Loucy (cell line): Measurements from ENCODE around the gene TBX5.

ENCODE experiments used
- H2AFZ ChIP-seq: fragments of 200-600 bp; sonication (generic); 2 replicates; pipeline ENCODE4 v1.6.0; 2016; ENCODE audit warnings: antibody characterized with exemption, mild to moderate bottlenecking, low read length, moderate library complexity
- H3F3A ChIP-seq: fragments of 200-600 bp; 2 replicates; pipeline ENCODE4 v1.6.0; 2016; ENCODE audit warnings: antibody characterized with exemption, low read depth, mild to moderate bottlenecking
- H3K27me3 ChIP-seq: fragments of 200-600 bp; sonication (generic); 2 replicates; pipeline ENCODE4 v1.6.1; 2014; ENCODE audit warnings: low read length, mild to moderate bottlenecking; ENCODE audit not compliant: insufficient read depth, poor library complexity, severe bottlenecking
- H3K36me3 ChIP-seq: fragments of 200-600 bp; sonication (generic); 2 replicates; pipeline ENCODE4 v1.6.1; 2016; ENCODE audit warnings: low read length; ENCODE audit not compliant: insufficient read depth
- H3K4me1 ChIP-seq: fragments of 200-600 bp; sonication (generic); 2 replicates; pipeline ENCODE4 v1.5.1; 2014; ENCODE audit warnings: low read length, mild to moderate bottlenecking; ENCODE audit not compliant: insufficient read depth, poor library complexity, severe bottlenecking
- H3K4me2 ChIP-seq: fragments of 200-600 bp; sonication (generic); 2 replicates; pipeline ENCODE4 v1.6.0; 2014; ENCODE audit warnings: antibody characterized with exemption, low read length, low read depth, mild to moderate bottlenecking; ENCODE audit not compliant: poor library complexity, severe bottlenecking
- H3K4me3 ChIP-seq: fragments of 200-600 bp; sonication (generic); 2 replicates; pipeline ENCODE4 v1.5.1; 2014; ENCODE audit warnings: low read length, mild to moderate bottlenecking, mixed read lengths; ENCODE audit not compliant: poor library complexity, severe bottlenecking
- H3K79me2 ChIP-seq: fragments of 200-600 bp; sonication (generic); 2 replicates; pipeline ENCODE4 v1.6.1; 2014; ENCODE audit warnings: low read length; ENCODE audit not compliant: insufficient read depth
- H3K9ac ChIP-seq: fragments of 200-600 bp; sonication (generic); 2 replicates; pipeline ENCODE4 v1.6.0; 2014; ENCODE audit warnings: mild to moderate bottlenecking, low read depth, low read length, moderate library complexity; ENCODE audit not compliant: poor library complexity, severe bottlenecking
- H3K9me2 ChIP-seq: fragments of 200-600 bp; sonication (generic); replicated peaks from 2 replicates; pipeline ENCODE4 v1.6.1; 2016; ENCODE audit warnings: low read depth, low read length, mixed read lengths
- H3K9me3 ChIP-seq: fragments of 200-600 bp; sonication (generic); 2 replicates; pipeline ENCODE4 v1.6.1; 2014; ENCODE audit warnings: mild to moderate bottlenecking, antibody characterized with exemption, low read length, low read depth; ENCODE audit not compliant: insufficient read depth
- H4K20me1 ChIP-seq: fragments of 200-600 bp; sonication (generic); 2 replicates; pipeline ENCODE4 v1.6.0; 2014; ENCODE audit warnings: antibody characterized with exemption, low read length, mild to moderate bottlenecking; ENCODE audit not compliant: insufficient read depth, poor library complexity, severe bottlenecking
- EZH2phosphoT487 ChIP-seq: fragments of 200-600 bp; IDR thresholded peaks from 2 replicates; pipeline ENCODE4 v1.6.1; 2018; ENCODE audit warnings: antibody characterized with exemption, mild to moderate bottlenecking, moderate library complexity, borderline replicate concordance
- TF ChIP-seq, protein P1 (sequence below): fragments of 200-600 bp; sonication (generic); conservative IDR thresholded peaks from 2 replicates; pipeline ENCODE4 v1.5.1; 2014; ENCODE audit warnings: mild to moderate bottlenecking, antibody characterized with exemption, low read length

TBX5 gene

DNA sequence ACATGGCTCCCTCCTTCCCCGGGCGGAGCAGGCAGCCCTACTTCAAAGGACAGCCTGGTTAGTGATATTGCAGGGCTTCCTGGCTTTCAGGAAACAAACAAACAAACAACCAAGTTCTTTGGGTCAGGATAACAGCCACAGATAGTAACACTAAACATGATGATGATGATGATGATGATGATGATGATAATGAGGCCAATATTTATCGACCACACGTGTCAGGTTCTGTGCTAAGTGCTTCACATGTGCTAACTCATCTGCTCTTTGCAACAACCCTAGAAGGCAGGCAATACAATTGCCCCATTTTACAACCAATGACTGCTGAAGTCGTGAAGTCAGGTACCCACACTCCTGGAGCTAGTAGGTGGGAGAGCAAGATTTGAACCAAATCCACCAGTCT lies 44.1 kb upstream of the TBX5 start:
- Histone ChIP-seq H3K4me2 (no peak overlapping the region), H3K27me3 (no peaks in the 10 kb centered on the region)

DNA sequence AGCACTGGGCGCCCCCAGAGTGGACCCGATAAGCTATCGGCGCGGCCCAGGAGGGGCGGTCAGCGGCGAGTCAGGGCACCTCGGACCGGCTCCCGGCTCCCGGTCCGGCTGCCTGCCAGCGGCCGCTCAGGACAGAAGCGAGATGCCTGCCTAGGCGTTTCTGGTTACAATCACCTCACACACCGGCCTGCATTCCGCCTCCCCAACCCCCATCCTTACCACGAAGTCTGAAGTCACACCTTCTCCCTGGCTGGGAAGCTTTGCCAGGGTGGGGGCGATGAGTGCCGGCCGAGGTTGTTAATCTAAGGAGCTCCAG lies 42.6 kb upstream of the TBX5 start:
- no peak for TF ChIP-seq EZH2phosphoT487
- TF ChIP-seq, protein P1, sequence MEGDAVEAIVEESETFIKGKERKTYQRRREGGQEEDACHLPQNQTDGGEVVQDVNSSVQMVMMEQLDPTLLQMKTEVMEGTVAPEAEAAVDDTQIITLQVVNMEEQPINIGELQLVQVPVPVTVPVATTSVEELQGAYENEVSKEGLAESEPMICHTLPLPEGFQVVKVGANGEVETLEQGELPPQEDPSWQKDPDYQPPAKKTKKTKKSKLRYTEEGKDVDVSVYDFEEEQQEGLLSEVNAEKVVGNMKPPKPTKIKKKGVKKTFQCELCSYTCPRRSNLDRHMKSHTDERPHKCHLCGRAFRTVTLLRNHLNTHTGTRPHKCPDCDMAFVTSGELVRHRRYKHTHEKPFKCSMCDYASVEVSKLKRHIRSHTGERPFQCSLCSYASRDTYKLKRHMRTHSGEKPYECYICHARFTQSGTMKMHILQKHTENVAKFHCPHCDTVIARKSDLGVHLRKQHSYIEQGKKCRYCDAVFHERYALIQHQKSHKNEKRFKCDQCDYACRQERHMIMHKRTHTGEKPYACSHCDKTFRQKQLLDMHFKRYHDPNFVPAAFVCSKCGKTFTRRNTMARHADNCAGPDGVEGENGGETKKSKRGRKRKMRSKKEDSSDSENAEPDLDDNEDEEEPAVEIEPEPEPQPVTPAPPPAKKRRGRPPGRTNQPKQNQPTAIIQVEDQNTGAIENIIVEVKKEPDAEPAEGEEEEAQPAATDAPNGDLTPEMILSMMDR = no peak
- Histone ChIP-seq H3K79me2 (no peaks in the 10 kb centered on the region), H3F3A (no peaks in the 10 kb centered on the region), H4K20me1 (no peaks in the 10 kb centered on the region), H3K4me2 (no peak overlapping the region), H2AFZ (no peak overlapping the region), H3K9ac (no peak overlapping the region), H3K27me3 (no peaks in the 10 kb centered on the region), H3K4me3 (no peak overlapping the region), H3K9me2 (no peaks in the 10 kb centered on the region), H3K9me3 (no peaks in the 10 kb centered on the region; the same call in 1 of the 2 replicates), H3K36me3 (no peaks in the 10 kb centered on the region), H3K4me1 (no peaks in the 10 kb centered on the region)

More for the DNA sequence above, 44.1 kb upstream of the TBX5 start:
- Histone ChIP-seq H3K9me3 (no peaks in the 10 kb centered on the region), H3K36me3 (no peaks in the 10 kb centered on the region), H4K20me1 (no peaks in the 10 kb centered on the region), H3K4me1 (no peaks in the 10 kb centered on the region), H3K4me3 (no peak overlapping the region), H3F3A (no peaks in the 10 kb centered on the region), H3K9me2 (no peaks in the 10 kb centered on the region), H2AFZ (no peak overlapping the region), H3K9ac (no peak overlapping the region), H3K79me2 (no peaks in the 10 kb centered on the region)
- TF ChIP-seq, protein P1 = no peak
- no peak for TF ChIP-seq EZH2phosphoT487

DNA sequence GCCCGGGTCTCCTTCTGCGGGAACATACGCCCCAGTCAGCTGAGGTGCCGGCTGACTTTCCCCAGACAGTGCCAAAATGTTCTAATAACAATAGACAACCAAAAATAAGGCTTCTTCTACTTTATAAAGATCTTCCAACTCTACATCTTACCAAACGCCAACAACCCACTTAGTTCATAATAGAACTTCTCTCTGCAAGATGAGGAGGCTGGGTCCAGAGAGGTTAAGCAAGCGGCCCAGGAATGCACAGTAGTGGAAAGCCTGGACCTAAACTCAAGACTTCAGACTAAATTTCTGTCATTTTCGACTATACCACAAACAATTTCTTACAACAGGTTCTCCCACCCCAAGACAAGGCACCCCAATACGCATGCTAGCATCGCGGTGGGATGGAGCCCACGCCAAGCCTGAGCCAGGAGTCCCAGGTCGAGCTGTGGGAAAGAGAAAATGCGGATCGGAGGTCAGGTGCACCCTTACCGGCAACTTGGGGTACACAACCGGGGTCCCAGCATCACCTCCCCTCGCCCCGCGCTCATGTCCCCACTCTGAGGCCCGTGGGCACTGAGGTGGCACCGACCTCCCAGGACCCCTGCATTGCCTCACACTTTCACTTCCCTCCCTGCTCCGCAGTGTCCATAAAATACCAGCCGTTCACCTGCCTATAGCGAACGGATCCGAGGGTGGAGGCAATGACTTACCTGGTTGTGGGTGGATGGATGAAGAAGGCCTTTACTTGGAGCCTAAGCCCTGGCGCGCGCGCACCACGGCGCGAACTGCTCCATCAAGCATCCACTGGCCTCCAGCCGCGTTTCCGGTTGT lies 42.1 kb upstream of the TBX5 start:
- Histone ChIP-seq H3K4me3 (no peak overlapping the region), H3K27me3 (no peaks in the 10 kb centered on the region), H3K4me2 (no peak overlapping the region), H3K9ac (no peak overlapping the region), H2AFZ (no peak overlapping the region), H3K9me2 (no peaks in the 10 kb centered on the region), H3K9me3 (no peaks in the 10 kb centered on the region; the same call in 1 of the 2 replicates), H4K20me1 (no peaks in the 10 kb centered on the region), H3K36me3 (no peaks in the 10 kb centered on the region), H3F3A (no peaks in the 10 kb centered on the region), H3K79me2 (no peaks in the 10 kb centered on the region), H3K4me1 (no peaks in the 10 kb centered on the region)
- TF ChIP-seq, protein P1 = no peak
- no peak for TF ChIP-seq EZH2phosphoT487
